Natural killer cell (primary cell): ENCODE measurements around the gene UBE2I. TPM values are rescaled to one million over a fixed set of nuclear protein-coding genes. Genes with fewer than 3 reads are reported as not detected.

ENCODE experiments used
- ATAC-seq, 3 donors: fragments of 150-1000 bp in 2 of 3; fragments of 200-7000 bp in 1 of 3; cut with Tn5 transposase; 1 replicate in 1 of 3; 2 replicates in 2 of 3; pipeline ENCODE4 v1.10.0; 2021; ENCODE audit warnings: mild to moderate bottlenecking in 2 of 3, moderate library complexity in 2 of 3
- DNase-seq, 2 donors: peaks; one replicate each; pipeline versions ENCODE4 v3.0.0 to v3.0.0-alpha.2; 2013 to 2021; ENCODE audit warnings: mixed read lengths in 1 of 2
- H3K27ac ChIP-seq: one replicate; pipeline ENCODE4 v1.5.1; 2013; ENCODE audit warnings: mild to moderate bottlenecking, low read length
- H3K27me3 ChIP-seq: one replicate; pipeline ENCODE4 v1.6.1; 2013; ENCODE audit warnings: low read length; ENCODE audit not compliant: control insufficient read depth, insufficient read depth
- H3K36me3 ChIP-seq: one replicate; pipeline ENCODE4 v1.6.1; 2013; ENCODE audit warnings: low read length; ENCODE audit not compliant: control insufficient read depth, insufficient read depth
- H3K4me1 ChIP-seq: one replicate; pipeline ENCODE4 v1.6.1; 2013; ENCODE audit warnings: low read length; ENCODE audit not compliant: control insufficient read depth, insufficient read depth
- H3K4me3 ChIP-seq: one replicate; pipeline ENCODE4 v1.5.1; 2013; ENCODE audit warnings: low read length
- H3K9me3 ChIP-seq: one replicate; pipeline ENCODE4 v1.6.1; 2013; ENCODE audit warnings: low read length; ENCODE audit not compliant: control insufficient read depth, insufficient read depth
- H3K27ac Mint-ChIP-seq, 2 donors: one replicate each; pipeline ENCODE4 v1.8.0; 2022; ENCODE audit warnings: mild to moderate bottlenecking in 2 of 2, mixed read lengths in 2 of 2, moderate library complexity in 1 of 2
- H3K27me3 Mint-ChIP-seq, 2 donors: one replicate each; pipeline ENCODE4 v1.8.0; 2022; ENCODE audit warnings: low read depth in 2 of 2, mixed read lengths in 2 of 2
- H3K36me3 Mint-ChIP-seq: one replicate; pipeline ENCODE4 v1.8.0; 2022; ENCODE audit warnings: mixed read lengths
- H3K4me1 Mint-ChIP-seq, 2 donors: one replicate each; pipeline ENCODE4 v1.8.0; 2022; ENCODE audit warnings: mixed read lengths in 2 of 2
- H3K4me3 Mint-ChIP-seq: one replicate; pipeline ENCODE4 v1.8.0; 2022; ENCODE audit warnings: mild to moderate bottlenecking, moderate library complexity, mixed read lengths
- H3K9me3 Mint-ChIP-seq, 2 donors: one replicate each; pipeline ENCODE4 v1.8.0; 2022; ENCODE audit warnings: mixed read lengths in 2 of 2
- CTCF ChIP-seq: fragments of 200-600 bp; IDR thresholded peaks from one replicate; pipeline ENCODE4 v1.8.0; 2022; ENCODE audit warnings: antibody characterized with exemption
- WGBS: methylation state at CpG from one replicate; pipeline ENCODE4 v1.1.7; 2013; ENCODE audit warnings: missing lambda C conversion rate; ENCODE audit not compliant: insufficient coverage; 5-methylcytosine and 5-hydroxymethylcytosine counted together
- intact Hi-C: fragments of 100-400 bp; cut with micrococcal nuclease; formaldehyde crosslinking; loops from one replicate; pipeline ENCODE4 v1.14.2; 2022
- total RNA-seq, 4 donors: library from RNA; stranded (reverse); fragments of 120-200 nt in 1 of 4; gene quantifications; one replicate each; pipeline versions ENCODE4 v1.2.3 to v1.2.4, GENCODE V29; 2013 to 2022

UBE2I gene
- total RNA-seq, 3 donors from 2014 or later (not counting 1 experiment from before 2014, with no cell fraction given) = 367 to 412 (median 383) TPM

DNA sequence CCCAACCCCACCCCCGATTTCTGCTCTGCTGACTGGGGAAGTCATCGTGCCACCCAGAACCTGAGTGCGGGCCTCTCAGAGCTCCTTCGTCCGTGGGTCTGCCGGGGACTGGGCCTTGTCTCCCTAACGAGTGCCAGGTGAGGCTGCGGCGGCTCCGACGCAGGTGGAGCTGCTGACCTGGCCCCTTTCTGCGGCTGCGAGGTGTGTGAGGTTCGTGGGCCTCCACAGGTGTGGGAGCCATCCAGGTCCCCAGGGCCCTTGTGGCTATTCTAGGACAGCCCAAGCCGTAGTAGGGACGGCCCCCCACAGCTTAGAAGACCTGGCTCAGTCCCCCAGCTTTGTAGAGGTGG, 3.0 kb downstream of the UBE2I start:
- Mint-ChIP-seq H3K27ac (peak overlapping the region; percentile 31 to 96), H3K27me3 (no peaks in the 10 kb centered on the region), H3K36me3 (no peaks in the 10 kb centered on the region), H3K4me1 (peaks cover 28 to 40% of the 10 kb centered on the region in 2 donors), H3K9me3 (no peaks in the 10 kb centered on the region), H3K4me3 (peak overlapping the region; percentile 57)
- Histone ChIP-seq H3K4me3 (no peak overlapping the region), H3K27ac (no peak overlapping the region), H3K27me3 (no peaks in the 10 kb centered on the region), H3K9me3 (no peaks in the 10 kb centered on the region), H3K4me1 (peaks cover 49% of the 10 kb centered on the region), H3K36me3 (peaks cover 45% of the 10 kb centered on the region)
- DNase-seq (no peak), ATAC-seq (no peak)
- WGBS = 79% methylated on average over 16 of the region's 16 CpGs
- intact Hi-C loops = no loop called here
- TF ChIP-seq CTCF = no peak

DNA sequence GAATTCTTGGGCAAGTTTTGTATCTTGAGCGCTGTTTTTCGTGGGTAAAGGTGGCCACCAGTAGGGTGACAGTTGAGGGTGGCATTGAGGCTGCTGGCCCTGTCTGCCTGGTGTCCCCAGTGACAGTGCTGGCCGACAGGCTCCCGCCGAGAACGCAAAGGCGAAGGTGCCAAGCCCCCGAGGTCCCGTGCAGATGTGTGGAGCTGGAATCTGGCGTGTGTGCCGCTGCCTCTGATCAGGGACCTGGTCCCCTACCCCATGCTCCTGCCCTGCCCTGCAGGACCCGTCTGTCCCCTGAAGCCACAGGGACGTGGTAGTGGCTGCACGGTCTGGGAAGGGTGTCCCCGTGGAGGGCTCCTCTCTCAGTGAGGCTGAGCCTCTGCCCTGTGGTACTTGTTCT, 3.5 kb downstream of the UBE2I start:
- no peak for TF ChIP-seq CTCF
- Histone ChIP-seq H3K4me3 (no peak overlapping the region), H3K9me3 (no peaks in the 10 kb centered on the region), H3K4me1 (peaks cover 49% of the 10 kb centered on the region), H3K27me3 (no peaks in the 10 kb centered on the region), H3K36me3 (peaks cover 49% of the 10 kb centered on the region), H3K27ac (no peak overlapping the region)
- Mint-ChIP-seq H3K36me3 (no peaks in the 10 kb centered on the region), H3K27me3 (no peaks in the 10 kb centered on the region), H3K4me1 (peaks cover 28 to 40% of the 10 kb centered on the region in 2 donors), H3K4me3 (peak overlapping the region; percentile 57), H3K27ac (peak overlapping the region; percentile 31 to 96), H3K9me3 (no peaks in the 10 kb centered on the region)
- no peak for DNase-seq
- 87% methylated on average over 15 of the region's 15 CpGs for WGBS
- ATAC-seq = no peak
- intact Hi-C loops = no loop called here

GRCh38 chr16:1313721-1314369, 4.4 kb downstream of the UBE2I start:
- H3K27ac Mint-ChIP-seq = peak overlapping the region in 1 of 2 donors; percentile 46

More at GRCh38 chr16:1313721-1314369, 4.4 kb downstream of the UBE2I start:
- no peak for ATAC-seq
- H3K9me3 Mint-ChIP-seq = no peaks in the 10 kb centered on the region
- peaks cover 44% of the 10 kb centered on the region for H3K4me1 ChIP-seq
- TF ChIP-seq CTCF = no peak
- no peak overlapping the region for H3K27ac ChIP-seq
- H3K36me3 ChIP-seq = peaks cover 59% of the 10 kb centered on the region
- no peaks in the 10 kb centered on the region for H3K9me3 ChIP-seq
- no peak overlapping the region for H3K4me3 ChIP-seq
- H3K4me1 Mint-ChIP-seq = peaks cover 33 to 46% of the 10 kb centered on the region in 2 donors
- H3K27me3 Mint-ChIP-seq = no peaks in the 10 kb centered on the region
- peak overlapping the region; percentile 13 for H3K4me3 Mint-ChIP-seq
- DNase-seq = no peak
- WGBS = 85% methylated on average over 38 of the region's 38 CpGs
- H3K27me3 ChIP-seq = no peaks in the 10 kb centered on the region
- intact Hi-C loops = no loop called here
- peaks cover 6% of the 10 kb centered on the region for H3K36me3 Mint-ChIP-seq
